BE2C (cell line): ENCODE results near the gene EVI5.

ENCODE experiments used
- DNase-seq: peaks from one replicate; pipeline ENCODE4 v3.0.0-alpha.2; 2020
- H3K27me3 ChIP-seq: fragments of 250-450 bp; sonication (Bioruptor Pico); 2 replicates; pipeline ENCODE4 v1.5.1; 2020; ENCODE audit warnings: mild to moderate bottlenecking
- H3K36me3 ChIP-seq: fragments of 250-450 bp; sonication (Bioruptor Pico); 2 replicates; pipeline ENCODE4 v1.5.1; 2020; ENCODE audit warnings: mild to moderate bottlenecking
- H3K4me1 ChIP-seq: fragments of 250-450 bp; sonication (Bioruptor Pico); 2 replicates; pipeline ENCODE4 v1.5.1; 2020
- H3K4me3 ChIP-seq: 2 replicates; pipeline ENCODE4 v1.5.1; 2011; ENCODE audit warnings: low read depth, low read length
- H3K9me3 ChIP-seq: fragments of 250-450 bp; sonication (Bioruptor Pico); 2 replicates; pipeline ENCODE4 v1.5.1; 2020
- TF ChIP-seq, protein P1 (sequence below): IDR thresholded peaks from 2 replicates; pipeline ENCODE4 v1.5.1; 2012; ENCODE audit warnings: mild to moderate bottlenecking, low read depth, low read length

The EVI5 gene

DNA sequence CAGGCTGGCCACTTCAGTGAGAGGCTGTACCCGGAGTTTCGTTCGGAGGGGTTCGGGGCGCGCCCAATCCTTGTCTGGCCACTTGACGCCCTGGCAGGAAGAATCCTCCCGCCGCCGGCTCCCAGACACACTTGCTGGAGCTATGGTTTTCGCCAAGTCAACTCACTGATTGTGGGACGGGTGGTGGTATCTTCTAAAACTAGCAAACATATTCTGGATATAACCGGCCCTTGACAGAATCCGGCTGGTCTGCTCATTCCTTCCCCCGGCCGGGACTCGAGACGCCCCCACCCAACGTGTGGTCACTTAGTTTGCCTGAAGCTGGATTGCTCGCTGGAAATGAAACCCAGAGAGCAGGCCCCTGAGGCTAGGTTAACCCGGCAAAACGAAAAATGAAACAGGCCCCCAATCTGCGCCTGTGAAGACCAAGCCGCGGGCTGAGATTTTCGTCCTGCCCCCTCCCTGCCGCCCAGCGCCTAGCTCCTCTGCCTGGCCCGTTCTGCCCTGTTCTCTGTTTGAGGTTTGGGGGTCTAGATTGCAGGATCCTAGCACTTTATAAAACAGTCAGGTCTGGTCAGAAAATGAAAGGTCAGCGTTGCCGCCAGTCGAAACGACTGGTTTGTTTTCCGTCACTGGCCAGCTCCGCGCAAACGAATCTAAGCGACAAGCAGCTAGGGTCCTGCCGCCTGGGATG is 302.8 kb downstream of the EVI5 start:
- Histone ChIP-seq H3K4me3 (no peak overlapping the region), H3K27me3 (peaks cover 78% of the 10 kb centered on the region), H3K4me1 (no peaks in the 10 kb centered on the region), H3K9me3 (no peaks in the 10 kb centered on the region), H3K36me3 (no peaks in the 10 kb centered on the region)
- TF ChIP-seq, protein P1, sequence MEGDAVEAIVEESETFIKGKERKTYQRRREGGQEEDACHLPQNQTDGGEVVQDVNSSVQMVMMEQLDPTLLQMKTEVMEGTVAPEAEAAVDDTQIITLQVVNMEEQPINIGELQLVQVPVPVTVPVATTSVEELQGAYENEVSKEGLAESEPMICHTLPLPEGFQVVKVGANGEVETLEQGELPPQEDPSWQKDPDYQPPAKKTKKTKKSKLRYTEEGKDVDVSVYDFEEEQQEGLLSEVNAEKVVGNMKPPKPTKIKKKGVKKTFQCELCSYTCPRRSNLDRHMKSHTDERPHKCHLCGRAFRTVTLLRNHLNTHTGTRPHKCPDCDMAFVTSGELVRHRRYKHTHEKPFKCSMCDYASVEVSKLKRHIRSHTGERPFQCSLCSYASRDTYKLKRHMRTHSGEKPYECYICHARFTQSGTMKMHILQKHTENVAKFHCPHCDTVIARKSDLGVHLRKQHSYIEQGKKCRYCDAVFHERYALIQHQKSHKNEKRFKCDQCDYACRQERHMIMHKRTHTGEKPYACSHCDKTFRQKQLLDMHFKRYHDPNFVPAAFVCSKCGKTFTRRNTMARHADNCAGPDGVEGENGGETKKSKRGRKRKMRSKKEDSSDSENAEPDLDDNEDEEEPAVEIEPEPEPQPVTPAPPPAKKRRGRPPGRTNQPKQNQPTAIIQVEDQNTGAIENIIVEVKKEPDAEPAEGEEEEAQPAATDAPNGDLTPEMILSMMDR, result no peak
- no peak for DNase-seq

DNA sequence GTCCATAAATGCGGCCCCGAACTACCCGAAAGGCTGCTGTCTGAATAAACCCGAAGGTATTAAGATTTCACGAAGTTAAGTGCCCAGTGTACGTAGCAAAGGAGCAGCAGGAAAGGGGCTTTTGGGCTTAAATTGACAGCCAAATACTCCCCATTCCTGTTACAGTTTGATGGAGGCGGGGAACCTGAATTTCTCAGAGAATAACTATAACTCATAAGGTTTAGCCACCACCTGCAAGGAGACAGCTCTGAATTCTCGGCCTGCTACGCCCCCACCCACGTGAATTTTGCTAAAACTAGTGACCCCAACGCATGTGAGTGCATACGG is 303.3 kb downstream of the EVI5 start:
- TF ChIP-seq, protein P1, result no peak
- Histone ChIP-seq H3K4me1 (no peaks in the 10 kb centered on the region), H3K4me3 (no peak overlapping the region), H3K36me3 (no peaks in the 10 kb centered on the region), H3K27me3 (peaks cover 72% of the 10 kb centered on the region), H3K9me3 (no peaks in the 10 kb centered on the region)
- DNase-seq, result no peak

DNA sequence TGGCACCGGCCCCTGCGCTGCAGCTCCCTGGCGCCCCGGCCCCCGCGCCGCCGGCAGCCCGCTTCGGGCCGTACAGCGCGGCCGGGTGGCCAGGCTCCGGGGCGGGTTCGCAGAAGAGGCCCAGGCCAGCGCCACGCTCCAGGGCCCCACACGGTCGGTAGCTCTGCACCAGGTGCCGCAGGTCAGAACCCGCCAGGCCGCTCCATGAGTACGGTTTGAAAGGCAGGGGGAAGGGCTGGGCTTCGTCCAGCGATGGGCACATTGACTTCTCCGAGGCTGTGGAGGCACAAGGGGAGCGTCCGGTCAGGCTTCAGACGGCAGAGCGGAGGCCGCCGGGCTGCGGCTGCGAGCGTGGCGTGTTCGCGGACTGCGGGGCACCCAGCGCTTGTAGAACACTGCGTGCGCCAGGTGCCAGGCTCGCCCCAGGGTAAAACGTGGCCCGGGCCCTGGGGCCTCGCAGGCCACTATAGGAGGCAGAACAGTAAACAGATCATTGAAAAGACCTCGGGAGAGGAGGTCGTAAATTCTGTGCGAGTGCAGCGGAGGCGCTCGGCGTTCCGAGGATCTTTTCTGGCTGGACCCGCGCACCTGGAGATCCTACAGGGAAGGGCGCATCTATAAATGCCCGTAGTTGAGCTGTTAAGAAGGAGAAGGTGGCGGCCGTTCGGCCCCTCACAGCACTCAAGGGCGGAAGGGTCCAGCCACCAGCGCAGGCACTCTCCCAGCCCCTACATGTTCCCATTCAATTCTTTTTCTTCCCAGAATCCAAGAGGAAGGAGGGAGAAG is 303.9 kb downstream of the EVI5 start:
- no peaks in the 10 kb centered on the region for H3K9me3 ChIP-seq
- peaks cover 74% of the 10 kb centered on the region for H3K27me3 ChIP-seq
- no peak overlapping the region for H3K4me3 ChIP-seq
- DNase-seq, result no peak
- no peaks in the 10 kb centered on the region for H3K36me3 ChIP-seq
- no peaks in the 10 kb centered on the region for H3K4me1 ChIP-seq
- TF ChIP-seq, protein P1, result no peak

DNA sequence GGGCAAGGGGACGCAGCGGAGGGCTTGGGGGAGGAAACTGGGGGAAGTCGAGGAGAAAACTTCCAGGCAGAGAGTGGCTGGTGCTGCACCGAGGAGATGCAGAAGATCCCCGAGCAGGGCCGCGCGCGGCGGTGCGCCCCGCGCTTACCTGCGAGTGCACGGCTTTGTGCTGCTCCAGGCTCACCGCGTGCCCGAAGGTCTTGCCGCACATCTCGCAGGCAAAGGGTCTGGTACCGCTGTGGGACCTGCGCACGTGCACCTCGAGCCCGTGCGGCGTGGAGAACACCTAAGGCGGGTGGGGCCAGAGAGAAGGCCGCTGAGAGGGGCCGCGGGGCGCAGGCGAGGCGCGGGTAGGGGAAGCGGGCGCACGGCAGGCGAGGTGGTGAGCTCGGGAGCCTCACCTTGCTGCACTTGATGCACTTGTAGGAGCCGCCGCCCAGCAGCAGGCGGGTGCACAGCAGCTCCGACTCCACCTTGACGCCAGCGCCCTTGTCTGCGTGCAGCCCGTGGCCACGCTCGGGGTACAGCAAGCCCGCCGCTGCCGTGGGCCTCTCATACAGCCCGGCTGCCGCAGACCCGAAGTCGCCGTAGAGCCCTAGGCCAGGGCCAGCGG is 304.6 kb downstream of the EVI5 start:
- Histone ChIP-seq H3K4me3 (no peak overlapping the region), H3K27me3 (peaks cover 73% of the 10 kb centered on the region), H3K36me3 (no peaks in the 10 kb centered on the region), H3K4me1 (no peaks in the 10 kb centered on the region), H3K9me3 (no peaks in the 10 kb centered on the region)
- TF ChIP-seq, protein P1, result no peak
- DNase-seq, result no peak

DNA sequence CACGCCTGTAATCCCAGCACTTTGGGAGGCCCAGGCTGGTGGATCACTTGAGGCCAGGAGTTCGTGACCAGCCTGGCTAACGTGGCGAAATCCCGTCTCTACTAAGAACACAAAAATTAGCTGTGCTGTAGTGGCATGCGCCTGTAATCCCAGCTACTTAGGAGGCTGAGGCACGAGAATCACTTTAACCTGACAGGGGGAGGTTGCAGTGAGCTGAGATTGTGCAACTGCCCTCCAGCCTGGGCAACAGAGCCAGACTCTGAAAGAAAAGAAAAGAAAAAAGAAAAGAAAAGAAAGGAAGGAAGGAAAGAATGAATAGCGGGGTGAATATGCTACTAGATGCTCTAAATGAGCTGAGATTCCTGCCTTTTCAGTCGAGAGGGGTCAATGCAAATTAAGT is 305.3 kb downstream of the EVI5 start:
- H3K4me1 ChIP-seq, result no peaks in the 10 kb centered on the region
- no peaks in the 10 kb centered on the region for H3K9me3 ChIP-seq
- H3K36me3 ChIP-seq, result no peaks in the 10 kb centered on the region
- H3K4me3 ChIP-seq, result no peak overlapping the region
- TF ChIP-seq, protein P1, result no peak
- DNase-seq, result no peak
- H3K27me3 ChIP-seq, result peaks cover 72% of the 10 kb centered on the region

DNA sequence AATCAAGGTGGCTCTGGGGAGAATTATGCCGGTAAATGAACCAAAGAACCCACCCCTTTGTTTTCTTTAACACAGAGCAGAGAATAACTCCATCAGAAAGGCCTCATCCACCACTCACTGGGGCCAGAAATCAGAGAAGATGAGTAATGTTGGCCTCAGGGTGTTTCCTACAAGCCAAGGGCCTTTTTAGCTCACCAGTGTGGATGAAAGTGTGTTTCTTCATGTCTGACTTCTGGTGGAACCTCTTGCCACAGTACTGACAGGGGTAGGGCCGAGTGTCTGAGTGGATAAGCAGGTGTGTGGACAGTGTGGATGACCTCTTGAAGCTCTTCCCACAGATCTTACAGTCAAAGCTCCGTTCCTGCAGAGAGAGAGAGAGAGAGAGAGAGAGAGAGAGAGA is 306.5 kb downstream of the EVI5 start:
- Histone ChIP-seq H3K4me3 (no peak overlapping the region), H3K27me3 (peaks cover 68% of the 10 kb centered on the region), H3K4me1 (no peaks in the 10 kb centered on the region), H3K9me3 (no peaks in the 10 kb centered on the region), H3K36me3 (no peaks in the 10 kb centered on the region)
- no peak for DNase-seq
- TF ChIP-seq, protein P1, result no peak
